Gastrocnemius medialis (tissue), 4 donors: ENCODE measurements around the gene DHRS1. TPM values are rescaled to one million over a fixed set of nuclear protein-coding genes. Genes with fewer than 3 reads are reported as not detected.

Source experiments
- ATAC-seq, 2 donors: fragments of 150-250 bp; one replicate each; pipeline ENCODE4 v1.9.1; 2016
- DNase-seq, 2 donors: peaks; one replicate each; pipeline ENCODE4 v3.0.0-alpha.2; 2019
- H3K27ac ChIP-seq, 4 donors: fragments of 200-600 bp; sonication (generic); 1 replicate in 1 of 4; 2 replicates in 3 of 4; pipeline ENCODE4 v1.5.1; 2016 to 2018; ENCODE audit warnings: mild to moderate bottlenecking in 2 of 4, moderate library complexity in 1 of 4
- H3K27me3 ChIP-seq, 3 donors: fragments of 200-600 bp; sonication (generic) in 2 of 3; 1 replicate in 1 of 3; 2 replicates in 2 of 3; pipeline versions ENCODE4 v1.5.1 to v1.6.0; 2016 to 2019; ENCODE audit warnings: mild to moderate bottlenecking in 1 of 3, moderate library complexity in 1 of 3
- H3K36me3 ChIP-seq, 2 donors: fragments of 200-600 bp; sonication (generic) in 1 of 2; one replicate each; pipeline ENCODE4 v1.5.1; 2017 to 2018
- H3K4me1 ChIP-seq, 2 donors: fragments of 200-600 bp; sonication (generic) in 1 of 2; one replicate each; pipeline ENCODE4 v1.5.1; 2016 to 2017; ENCODE audit warnings: mild to moderate bottlenecking in 2 of 2
- H3K4me3 ChIP-seq, 4 donors: fragments of 200-600 bp; sonication (generic) in 3 of 4; 1 replicate in 1 of 4; 2 replicates in 3 of 4; pipeline ENCODE4 v1.5.1; 2016 to 2019; ENCODE audit warnings: mild to moderate bottlenecking in 2 of 4
- H3K9me3 ChIP-seq, 3 donors: fragments of 200-600 bp; sonication (generic) in 2 of 3; 1 replicate in 1 of 3; 2 replicates in 2 of 3; pipeline ENCODE4 v1.5.1; 2016 to 2019
- POLR2A ChIP-seq, 2 donors: fragments of 450-650 bp; IDR thresholded peaks; one replicate each; pipeline ENCODE4 v1.6.1; 2017; ENCODE audit warnings: antibody characterized with exemption in 2 of 2, mild to moderate bottlenecking in 2 of 2, moderate library complexity in 2 of 2
- in situ Hi-C, 4 donors: fragments of 200-750 bp; cut with MboI; loops; one replicate each; pipeline versions ENCODE4 v1.15.0 to v1.8.0; 2017; ENCODE audit warnings: low sequenced_read_pairs in 4 of 4
- intact Hi-C: fragments of 100-400 bp; cut with DNase I; formaldehyde crosslinking; loops from one replicate; pipeline ENCODE4 v1.15.1; 2023; ENCODE audit warnings: low total_unique reads
- total RNA-seq, 4 donors: library from RNA; depleted of rRNA; stranded (reverse); fragments of >200 nt; gene quantifications; one replicate each; pipeline versions ENCODE4 v1.1.0 to v1.2.3, GENCODE V29; 2016
- TF ChIP-seq, protein P1 (sequence below), 5 experiments: fragments of 450-650 bp in 3 of 5; fragments of 200-600 bp in 2 of 5; sonication (generic) in 2 of 5; IDR thresholded peaks in 4 of 5; conservative IDR thresholded peaks in 1 of 5; 1 replicate in 4 of 5; 2 replicates in 1 of 5; pipeline ENCODE4 v1.5.1; 2016 to 2019; ENCODE audit warnings: antibody characterized with exemption in 5 of 5, mild to moderate bottlenecking in 3 of 5, moderate library complexity in 3 of 5

Gene DHRS1
- total RNA-seq, 4 donors from 2014 or later = 1.9 to 12.2 (median 8.2) TPM

DNA sequence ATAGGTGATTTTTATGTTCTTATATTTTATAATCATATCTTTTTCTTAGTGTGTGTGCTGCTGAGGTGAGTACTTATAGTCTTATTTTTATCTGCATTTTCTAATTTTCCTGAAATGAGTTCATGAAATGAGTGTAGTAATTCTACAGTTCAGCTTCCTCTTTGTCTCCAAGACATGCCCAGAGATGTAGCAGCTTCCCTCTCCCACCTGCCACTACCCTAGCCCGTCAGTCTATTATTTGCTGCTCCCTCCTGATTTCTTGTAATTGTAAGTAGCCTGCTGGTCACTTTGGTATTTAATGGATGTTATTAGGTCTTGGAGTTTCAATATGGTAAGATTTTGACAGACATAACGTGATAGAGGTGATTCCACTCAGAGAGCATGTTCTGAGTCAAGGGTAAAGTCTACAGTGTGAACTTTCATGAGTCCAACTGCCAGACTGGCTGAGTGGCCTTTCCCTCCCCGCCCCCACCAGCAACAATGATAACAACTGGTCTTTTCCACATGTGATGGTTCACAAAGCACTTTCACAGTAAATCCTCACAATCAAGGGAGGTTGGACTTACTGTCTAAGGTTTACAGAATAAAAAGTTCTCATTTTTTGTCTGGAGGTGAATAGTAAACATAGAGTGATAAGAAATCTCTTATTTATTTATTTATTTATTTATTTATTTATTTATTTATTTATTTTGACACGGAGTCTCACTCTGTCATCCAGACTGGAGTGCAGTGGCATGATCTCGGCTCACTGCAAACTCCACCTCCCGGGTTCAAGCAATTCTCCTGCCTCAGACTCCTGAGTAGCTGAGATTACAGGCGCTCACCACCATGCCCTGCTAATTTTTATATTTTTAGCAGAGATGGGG, 44.4 kb upstream of the DHRS1 start:
- in situ Hi-C loops (no loop called here), intact Hi-C loops (no loop called here)
- H3K4me3 ChIP-seq = no peak overlapping the region
- no peaks in the 10 kb centered on the region for H3K9me3 ChIP-seq
- no peaks in the 10 kb centered on the region for H3K4me1 ChIP-seq
- peaks cover 0 to 14% (median 11%) of the 10 kb centered on the region in 3 donors for H3K27me3 ChIP-seq
- H3K36me3 ChIP-seq = no peaks in the 10 kb centered on the region
- DNase-seq (no peak), ATAC-seq (no peak)
- no peak for TF ChIP-seq POLR2A (IDR thresholded peaks at IDR 0.05)
- TF ChIP-seq, protein P1, sequence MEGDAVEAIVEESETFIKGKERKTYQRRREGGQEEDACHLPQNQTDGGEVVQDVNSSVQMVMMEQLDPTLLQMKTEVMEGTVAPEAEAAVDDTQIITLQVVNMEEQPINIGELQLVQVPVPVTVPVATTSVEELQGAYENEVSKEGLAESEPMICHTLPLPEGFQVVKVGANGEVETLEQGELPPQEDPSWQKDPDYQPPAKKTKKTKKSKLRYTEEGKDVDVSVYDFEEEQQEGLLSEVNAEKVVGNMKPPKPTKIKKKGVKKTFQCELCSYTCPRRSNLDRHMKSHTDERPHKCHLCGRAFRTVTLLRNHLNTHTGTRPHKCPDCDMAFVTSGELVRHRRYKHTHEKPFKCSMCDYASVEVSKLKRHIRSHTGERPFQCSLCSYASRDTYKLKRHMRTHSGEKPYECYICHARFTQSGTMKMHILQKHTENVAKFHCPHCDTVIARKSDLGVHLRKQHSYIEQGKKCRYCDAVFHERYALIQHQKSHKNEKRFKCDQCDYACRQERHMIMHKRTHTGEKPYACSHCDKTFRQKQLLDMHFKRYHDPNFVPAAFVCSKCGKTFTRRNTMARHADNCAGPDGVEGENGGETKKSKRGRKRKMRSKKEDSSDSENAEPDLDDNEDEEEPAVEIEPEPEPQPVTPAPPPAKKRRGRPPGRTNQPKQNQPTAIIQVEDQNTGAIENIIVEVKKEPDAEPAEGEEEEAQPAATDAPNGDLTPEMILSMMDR (IDR thresholded peaks at IDR 0.05 in 4 of 5, conservative IDR thresholded peaks at IDR 0.05 in 1 of 5) = no peak
- H3K27ac ChIP-seq = no peak overlapping the region

DNA sequence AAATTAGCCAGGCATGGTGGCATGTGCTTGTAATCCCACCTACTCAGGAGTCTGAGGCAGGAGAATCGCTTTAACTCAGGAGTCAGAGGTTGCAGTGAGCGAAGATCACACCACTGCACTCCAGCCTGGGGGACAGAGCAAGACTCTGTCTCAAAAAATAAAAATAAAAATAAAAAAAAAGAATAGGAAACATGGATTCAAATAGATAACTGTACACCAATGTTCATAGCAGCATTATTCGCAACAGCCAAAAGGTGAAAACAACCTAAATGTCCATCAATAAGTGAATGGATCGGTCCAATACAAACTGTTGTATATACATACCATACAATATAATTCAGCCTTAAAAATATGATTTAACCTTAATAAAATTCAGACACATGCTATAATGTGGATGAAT, 43.3 kb upstream of the DHRS1 start:
- DNase-seq = no peak
- peaks cover 0 to 14% (median 12%) of the 10 kb centered on the region in 3 donors for H3K27me3 ChIP-seq
- intact Hi-C loops (no loop called here), in situ Hi-C loops (no loop called here)
- H3K4me3 ChIP-seq = no peak overlapping the region
- no peak for ATAC-seq
- TF ChIP-seq, protein P1 (IDR thresholded peaks at IDR 0.05 in 4 of 5, conservative IDR thresholded peaks at IDR 0.05 in 1 of 5) = no peak
- TF ChIP-seq POLR2A (IDR thresholded peaks at IDR 0.05) = no peak
- H3K9me3 ChIP-seq = no peaks in the 10 kb centered on the region
- H3K27ac ChIP-seq = no peak overlapping the region
- no peaks in the 10 kb centered on the region for H3K4me1 ChIP-seq
- no peaks in the 10 kb centered on the region for H3K36me3 ChIP-seq

DNA sequence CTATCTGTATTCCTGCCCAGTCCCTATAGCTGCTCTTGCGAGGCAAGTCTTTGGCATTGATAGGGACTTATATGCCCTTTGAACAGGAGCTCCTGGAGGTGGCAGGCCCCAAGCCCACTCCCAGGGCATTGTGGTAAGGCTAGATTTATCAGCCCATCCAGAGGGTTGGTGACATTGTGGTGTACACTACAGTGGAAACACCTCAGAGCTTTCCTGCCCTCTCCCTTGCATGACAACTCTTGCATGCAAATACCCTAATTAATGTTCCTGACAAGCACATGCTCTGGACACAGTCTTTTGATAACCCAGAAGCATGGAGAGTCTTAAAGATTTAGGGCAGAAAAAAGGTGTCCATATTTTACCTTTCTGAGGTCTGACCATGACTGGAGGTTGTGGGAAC, 41.0 kb upstream of the DHRS1 start:
- intact Hi-C loops = no loop called here
- ATAC-seq (no peak), DNase-seq (no peak)
- no peaks in the 10 kb centered on the region for H3K9me3 ChIP-seq
- peaks cover 0 to 28% (median 21%) of the 10 kb centered on the region in 3 donors for H3K27me3 ChIP-seq
- H3K27ac ChIP-seq = no peak overlapping the region
- H3K4me1 ChIP-seq = no peaks in the 10 kb centered on the region
- H3K36me3 ChIP-seq = no peaks in the 10 kb centered on the region
- in situ Hi-C loops = no loop called here
- TF ChIP-seq, protein P1 (IDR thresholded peaks at IDR 0.05 in 4 of 5, conservative IDR thresholded peaks at IDR 0.05 in 1 of 5) = no peak
- TF ChIP-seq POLR2A (IDR thresholded peaks at IDR 0.05) = no peak
- no peak overlapping the region for H3K4me3 ChIP-seq

DNA sequence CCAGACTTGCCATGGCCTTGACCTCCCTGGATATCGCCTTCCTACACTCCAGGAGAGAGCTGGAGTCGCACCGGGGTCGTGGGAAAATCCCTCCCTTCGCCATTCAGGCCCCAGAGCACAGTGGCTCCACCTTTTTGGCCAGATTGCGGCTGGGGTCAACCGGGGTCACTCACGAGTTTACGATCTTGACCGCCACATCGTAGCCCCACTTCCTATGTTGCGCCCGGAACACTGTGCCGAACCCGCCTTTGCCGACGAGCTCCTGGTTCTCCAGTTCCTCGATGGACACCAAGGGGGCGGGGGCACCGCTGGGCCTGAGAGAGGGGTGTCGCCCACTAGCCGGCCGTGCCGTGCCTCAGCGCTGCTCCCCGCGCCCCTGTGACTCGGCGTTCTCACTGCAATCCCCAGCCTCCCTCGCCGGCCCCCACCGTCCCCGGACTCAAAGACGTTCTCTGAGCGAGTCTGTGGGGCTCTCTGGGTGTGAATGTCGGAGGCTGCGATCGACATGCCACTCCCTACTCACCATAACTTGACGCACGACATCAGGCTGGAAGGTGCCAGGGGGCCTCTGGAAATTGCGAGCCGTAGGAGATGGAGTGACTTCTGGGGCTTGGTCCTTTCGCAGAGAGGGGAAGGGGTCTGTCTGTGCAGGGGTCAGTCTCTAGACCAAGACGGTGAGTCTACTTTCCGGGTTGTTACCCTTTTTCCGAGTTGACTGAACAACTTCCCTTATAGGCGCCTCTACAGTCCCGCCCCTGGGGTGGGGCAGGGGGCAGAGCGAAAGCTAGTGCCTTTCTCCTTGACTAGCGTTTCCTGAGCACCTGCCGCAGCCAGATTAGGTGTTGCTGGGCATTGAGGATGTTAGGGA, 39.9 kb upstream of the DHRS1 start, which contains the start of gene RIPK3:
TSS of gene RIPK3 (minus strand) at position 708 of the 868 bp plus-strand sequence. CDS start at position 543, 165 bp downstream.
- no peak for ATAC-seq
- Histone ChIP-seq H3K4me3 (peak within 1 kb of the TSS; percentile 33 to 54 (median 52)), H3K4me1 (peaks cover 0 to 2% of the 10 kb centered on the region in 2 donors), H3K36me3 (no peaks in the 10 kb centered on the region), H3K27me3 (peaks cover 6 to 37% (median 32%) of the 10 kb centered on the region in 3 donors), H3K9me3 (no peaks in the 10 kb centered on the region), H3K27ac (peak within 1 kb of the TSS in 3 of 4 donors; percentile 43 to 62 (median 59))
- intact Hi-C loops = no loop called here
- TF ChIP-seq, protein P1 (IDR thresholded peaks at IDR 0.05 in 4 of 5, conservative IDR thresholded peaks at IDR 0.05 in 1 of 5) = no peak
- no peak for TF ChIP-seq POLR2A (IDR thresholded peaks at IDR 0.05)
- no peak for DNase-seq
- in situ Hi-C loops = loop anchor here in 1 of 4 donors (10.0 kb wide), 1 partner anchor 95 kb away; no protein-coding TSS in a partner anchor
